DOHH2 (cell line): Measurements from ENCODE around the gene ADAMTS2.

Experiments
- H3F3A ChIP-seq: fragments of 200-600 bp; sonication (generic), shearing (Covaris generic); 2 replicates; pipeline ENCODE4 v1.6.0; 2016; ENCODE audit warnings: antibody characterized with exemption, mild to moderate bottlenecking; ENCODE audit not compliant: control insufficient read depth, insufficient read depth
- H3K27ac ChIP-seq: fragments of 200-600 bp; sonication (generic); 2 replicates; pipeline ENCODE4 v1.5.1; 2014; ENCODE audit warnings: low read depth, mild to moderate bottlenecking, low read length, moderate library complexity
- H3K27me3 ChIP-seq: fragments of 200-600 bp; sonication (generic); 2 replicates; pipeline ENCODE4 v1.6.1; 2014; ENCODE audit warnings: mild to moderate bottlenecking, low read length, mixed read lengths; ENCODE audit not compliant: control insufficient read depth
- H3K36me3 ChIP-seq: fragments of 200-600 bp; sonication (generic); 2 replicates; pipeline ENCODE4 v1.6.1; 2014; ENCODE audit warnings: mild to moderate bottlenecking, low read length, moderate library complexity, mixed read lengths; ENCODE audit not compliant: control insufficient read depth
- H3K4me1 ChIP-seq: fragments of 200-600 bp; sonication (generic); 2 replicates; pipeline ENCODE4 v1.6.1; 2014; ENCODE audit warnings: mild to moderate bottlenecking, low read length, mixed read lengths; ENCODE audit not compliant: control insufficient read depth
- H3K4me2 ChIP-seq: fragments of 200-600 bp; sonication (generic); 2 replicates; pipeline ENCODE4 v1.6.0; 2014; ENCODE audit warnings: mild to moderate bottlenecking, low read length, moderate library complexity
- H3K4me3 ChIP-seq: fragments of 200-600 bp; sonication (generic); 2 replicates; pipeline ENCODE4 v1.5.1; 2014; ENCODE audit warnings: mild to moderate bottlenecking, low read length, mixed read lengths
- H3K79me2 ChIP-seq: fragments of 200-600 bp; sonication (generic); 2 replicates; pipeline ENCODE4 v1.6.1; 2014; ENCODE audit warnings: mild to moderate bottlenecking, low read length, mixed read lengths; ENCODE audit not compliant: control insufficient read depth
- H3K9me2 ChIP-seq: fragments of 200-600 bp; sonication (generic); replicated peaks from 2 replicates; pipeline ENCODE4 v1.6.1; 2014; ENCODE audit warnings: mild to moderate bottlenecking, low read length, mixed read lengths; ENCODE audit not compliant: control insufficient read depth
- H3K9me3 ChIP-seq: fragments of 200-600 bp; sonication (generic); 2 replicates; pipeline ENCODE4 v1.6.1; 2014; ENCODE audit warnings: antibody characterized with exemption, low read length, mixed read lengths; ENCODE audit not compliant: control insufficient read depth, insufficient read depth
- H4K20me1 ChIP-seq: fragments of 200-600 bp; sonication (generic); 2 replicates; pipeline ENCODE4 v1.6.0; 2014; ENCODE audit warnings: low read depth, mild to moderate bottlenecking, antibody characterized with exemption, low read length, moderate library complexity; ENCODE audit not compliant: control insufficient read depth, insufficient read depth
- EZH2phosphoT487 ChIP-seq: fragments of 200-600 bp; sonication (generic); IDR thresholded peaks from 2 replicates; pipeline ENCODE4 v1.6.1; 2017; ENCODE audit warnings: borderline replicate concordance, mild to moderate bottlenecking, antibody characterized with exemption, low read length, moderate library complexity, mixed read lengths
- TF ChIP-seq, protein P1 (sequence below): fragments of 200-600 bp; sonication (generic); IDR thresholded peaks from one replicate; pipeline ENCODE4 v1.5.1; 2014; ENCODE audit warnings: antibody characterized with exemption, mild to moderate bottlenecking, low read depth, low read length; ENCODE audit not compliant: poor library complexity, severe bottlenecking

The ADAMTS2 gene

GRCh38 chr5:179158556-179158955 is 186.7 kb downstream of the ADAMTS2 start:
- Histone ChIP-seq H3K4me1 (no peaks in the 10 kb centered on the region), H3K4me2 (no peak overlapping the region), H3K4me3 (no peak overlapping the region), H4K20me1 (no peaks in the 10 kb centered on the region), H3F3A (no peaks in the 10 kb centered on the region), H3K79me2 (no peaks in the 10 kb centered on the region), H3K9me3 (peaks cover 4% of the 10 kb centered on the region; the same call in 1 of the 2 replicates), H3K36me3 (no peaks in the 10 kb centered on the region), H3K27ac (no peak overlapping the region), H3K27me3 (no peaks in the 10 kb centered on the region), H3K9me2 (no peaks in the 10 kb centered on the region)
- no peak for TF ChIP-seq EZH2phosphoT487
- TF ChIP-seq, protein P1, sequence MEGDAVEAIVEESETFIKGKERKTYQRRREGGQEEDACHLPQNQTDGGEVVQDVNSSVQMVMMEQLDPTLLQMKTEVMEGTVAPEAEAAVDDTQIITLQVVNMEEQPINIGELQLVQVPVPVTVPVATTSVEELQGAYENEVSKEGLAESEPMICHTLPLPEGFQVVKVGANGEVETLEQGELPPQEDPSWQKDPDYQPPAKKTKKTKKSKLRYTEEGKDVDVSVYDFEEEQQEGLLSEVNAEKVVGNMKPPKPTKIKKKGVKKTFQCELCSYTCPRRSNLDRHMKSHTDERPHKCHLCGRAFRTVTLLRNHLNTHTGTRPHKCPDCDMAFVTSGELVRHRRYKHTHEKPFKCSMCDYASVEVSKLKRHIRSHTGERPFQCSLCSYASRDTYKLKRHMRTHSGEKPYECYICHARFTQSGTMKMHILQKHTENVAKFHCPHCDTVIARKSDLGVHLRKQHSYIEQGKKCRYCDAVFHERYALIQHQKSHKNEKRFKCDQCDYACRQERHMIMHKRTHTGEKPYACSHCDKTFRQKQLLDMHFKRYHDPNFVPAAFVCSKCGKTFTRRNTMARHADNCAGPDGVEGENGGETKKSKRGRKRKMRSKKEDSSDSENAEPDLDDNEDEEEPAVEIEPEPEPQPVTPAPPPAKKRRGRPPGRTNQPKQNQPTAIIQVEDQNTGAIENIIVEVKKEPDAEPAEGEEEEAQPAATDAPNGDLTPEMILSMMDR, result no peak

- no peak overlapping the region for H3K4me3 ChIP-seq
- H3K27ac ChIP-seq, result no peak overlapping the region
- no peaks in the 10 kb centered on the region for H3K9me2 ChIP-seq
- no peak for TF ChIP-seq EZH2phosphoT487
- TF ChIP-seq, protein P1, result no peak
- no peaks in the 10 kb centered on the region for H3K79me2 ChIP-seq
- no peaks in the 10 kb centered on the region for H3K27me3 ChIP-seq
- no peak overlapping the region for H3K4me2 ChIP-seq
- no peaks in the 10 kb centered on the region for H3K4me1 ChIP-seq
- H3K36me3 ChIP-seq, result no peaks in the 10 kb centered on the region
- no peaks in the 10 kb centered on the region for H4K20me1 ChIP-seq
- no peaks in the 10 kb centered on the region for H3K9me3 ChIP-seq
- H3F3A ChIP-seq, result no peaks in the 10 kb centered on the region
Observed at GRCh38 chr5:179154991-179155955, 190.0 kb downstream of the ADAMTS2 start.

- no peaks in the 10 kb centered on the region for H3K9me3 ChIP-seq
- H3K36me3 ChIP-seq, result no peaks in the 10 kb centered on the region
- H3K4me3 ChIP-seq, result no peak overlapping the region
- no peaks in the 10 kb centered on the region for H3K79me2 ChIP-seq
- no peak overlapping the region for H3K4me2 ChIP-seq
- no peaks in the 10 kb centered on the region for H3K27me3 ChIP-seq
- H4K20me1 ChIP-seq, result no peaks in the 10 kb centered on the region
- no peak for TF ChIP-seq EZH2phosphoT487
- TF ChIP-seq, protein P1, result no peak
- H3F3A ChIP-seq, result no peaks in the 10 kb centered on the region
- H3K9me2 ChIP-seq, result no peaks in the 10 kb centered on the region
- no peaks in the 10 kb centered on the region for H3K4me1 ChIP-seq
- no peak overlapping the region for H3K27ac ChIP-seq
Observed at GRCh38 chr5:179154346-179154990, 190.8 kb downstream of the ADAMTS2 start.
